GM12873 (cell line): ENCODE measurements around the gene CTNNB1.

ENCODE experiments used
- TF ChIP-seq, protein P1 (sequence below): IDR thresholded peaks from 2 replicates; pipeline ENCODE4 v1.5.1; 2012; ENCODE audit warnings: low read depth, mild to moderate bottlenecking, moderate library complexity, low read length, control low read depth; ENCODE audit not compliant: insufficient read depth; ENCODE audit errors: missing control alignments

CTNNB1 gene

DNA sequence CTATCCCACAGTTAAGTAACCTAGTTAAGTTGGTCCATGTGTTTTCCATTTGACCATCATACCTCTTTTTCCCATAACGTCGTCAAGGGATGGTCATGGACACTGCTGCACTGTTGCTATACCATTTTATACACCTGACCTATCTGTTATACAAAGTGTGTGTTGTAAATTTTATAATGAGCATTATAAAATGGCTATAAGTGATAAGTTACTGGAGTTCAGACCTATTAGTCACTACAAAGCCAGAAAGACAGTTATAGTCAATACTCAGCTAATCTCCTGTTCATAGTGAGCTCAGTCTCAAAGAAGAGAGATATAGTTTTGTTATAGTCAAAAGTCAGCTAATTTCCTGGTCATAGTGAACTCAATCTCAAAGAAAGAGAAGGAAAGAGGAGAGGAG lies 18.9 kb upstream of the CTNNB1 start:
- TF ChIP-seq, protein P1, sequence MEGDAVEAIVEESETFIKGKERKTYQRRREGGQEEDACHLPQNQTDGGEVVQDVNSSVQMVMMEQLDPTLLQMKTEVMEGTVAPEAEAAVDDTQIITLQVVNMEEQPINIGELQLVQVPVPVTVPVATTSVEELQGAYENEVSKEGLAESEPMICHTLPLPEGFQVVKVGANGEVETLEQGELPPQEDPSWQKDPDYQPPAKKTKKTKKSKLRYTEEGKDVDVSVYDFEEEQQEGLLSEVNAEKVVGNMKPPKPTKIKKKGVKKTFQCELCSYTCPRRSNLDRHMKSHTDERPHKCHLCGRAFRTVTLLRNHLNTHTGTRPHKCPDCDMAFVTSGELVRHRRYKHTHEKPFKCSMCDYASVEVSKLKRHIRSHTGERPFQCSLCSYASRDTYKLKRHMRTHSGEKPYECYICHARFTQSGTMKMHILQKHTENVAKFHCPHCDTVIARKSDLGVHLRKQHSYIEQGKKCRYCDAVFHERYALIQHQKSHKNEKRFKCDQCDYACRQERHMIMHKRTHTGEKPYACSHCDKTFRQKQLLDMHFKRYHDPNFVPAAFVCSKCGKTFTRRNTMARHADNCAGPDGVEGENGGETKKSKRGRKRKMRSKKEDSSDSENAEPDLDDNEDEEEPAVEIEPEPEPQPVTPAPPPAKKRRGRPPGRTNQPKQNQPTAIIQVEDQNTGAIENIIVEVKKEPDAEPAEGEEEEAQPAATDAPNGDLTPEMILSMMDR: no peak

DNA sequence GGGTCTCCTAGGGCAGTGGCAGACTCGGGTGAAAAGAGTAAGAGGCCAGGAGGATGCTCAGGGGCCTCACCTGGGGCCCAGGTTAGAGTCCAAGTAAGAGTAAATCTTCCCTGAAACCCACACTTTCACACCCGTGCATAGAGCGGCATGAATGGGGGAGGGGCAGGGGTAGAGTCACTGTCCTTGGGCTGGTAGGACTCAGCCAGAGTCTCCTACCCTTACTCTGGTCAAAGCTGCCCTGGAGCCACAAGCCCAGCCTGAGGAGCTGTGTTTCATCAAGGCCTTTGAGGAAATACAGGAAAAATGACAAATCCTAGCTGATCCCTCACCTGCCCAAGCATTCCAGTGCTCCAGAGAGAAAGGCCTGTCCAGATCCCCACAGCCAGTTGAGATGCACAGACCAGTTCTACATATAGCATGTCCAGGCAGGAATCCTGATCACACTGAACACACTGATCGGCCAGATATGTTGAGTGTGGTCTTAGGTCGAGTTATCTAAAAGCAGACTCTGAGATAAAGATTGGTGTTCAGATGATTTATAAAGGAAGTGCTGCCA lies 16.7 kb upstream of the CTNNB1 start:
- TF ChIP-seq, protein P1: no peak

DNA sequence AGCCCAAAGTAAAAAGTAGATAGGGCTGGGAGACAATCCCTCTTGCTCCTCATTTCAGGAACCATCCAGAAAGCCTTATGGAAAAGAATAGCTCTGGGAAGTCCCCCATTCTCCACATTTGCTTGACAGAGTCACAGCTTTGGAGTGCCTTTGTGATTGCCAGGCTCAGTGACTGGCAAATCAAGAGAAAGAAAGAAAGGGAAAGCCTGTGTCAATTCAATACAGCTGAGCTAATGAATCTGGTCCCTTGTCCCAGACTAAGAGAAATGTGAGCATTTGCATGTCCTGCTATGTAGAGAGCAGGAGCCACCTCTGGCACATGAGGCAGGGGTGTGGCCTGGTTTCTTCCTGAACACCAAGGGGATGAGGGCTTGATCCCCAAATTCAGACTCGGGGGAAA lies 14.9 kb upstream of the CTNNB1 start:
- TF ChIP-seq, protein P1: no peak

DNA sequence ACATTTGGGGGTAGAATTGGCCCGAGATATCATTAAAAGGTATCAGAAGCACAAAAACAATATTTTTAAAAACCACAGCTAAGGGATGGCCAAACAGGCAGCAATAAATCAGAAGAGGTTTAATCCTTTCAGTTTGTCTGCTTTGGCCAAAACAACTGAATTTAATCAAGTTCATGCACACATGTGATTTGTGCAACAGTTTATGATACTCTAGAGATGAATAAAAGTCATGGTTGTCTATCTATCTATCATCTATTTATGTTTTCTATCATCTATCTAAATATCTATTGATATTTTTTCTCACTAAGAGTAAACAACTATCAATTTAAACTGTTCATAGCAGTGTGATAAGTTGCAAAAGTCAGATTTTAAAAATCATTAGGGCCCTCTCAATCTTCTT lies 13.0 kb upstream of the CTNNB1 start:
- TF ChIP-seq, protein P1: no peak

DNA sequence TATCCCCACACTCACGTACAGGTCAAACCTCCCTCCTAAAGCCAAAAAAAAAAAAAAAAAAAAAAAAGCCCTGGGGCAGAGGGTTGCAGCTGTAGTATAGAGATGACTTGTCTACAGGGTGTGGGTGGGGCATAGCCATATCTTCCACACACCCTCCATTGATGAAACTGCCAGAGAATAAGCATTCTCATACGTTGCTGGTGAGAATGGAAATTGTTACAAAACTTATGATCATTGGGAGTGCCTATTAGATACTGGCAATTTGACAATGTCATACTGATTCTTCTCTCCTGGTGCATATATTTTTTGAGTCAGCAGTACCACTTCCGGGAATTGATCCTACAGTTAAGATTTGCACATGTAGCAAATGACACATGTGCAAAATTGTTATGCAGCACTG lies 11.0 kb upstream of the CTNNB1 start:
- TF ChIP-seq, protein P1: no peak

DNA sequence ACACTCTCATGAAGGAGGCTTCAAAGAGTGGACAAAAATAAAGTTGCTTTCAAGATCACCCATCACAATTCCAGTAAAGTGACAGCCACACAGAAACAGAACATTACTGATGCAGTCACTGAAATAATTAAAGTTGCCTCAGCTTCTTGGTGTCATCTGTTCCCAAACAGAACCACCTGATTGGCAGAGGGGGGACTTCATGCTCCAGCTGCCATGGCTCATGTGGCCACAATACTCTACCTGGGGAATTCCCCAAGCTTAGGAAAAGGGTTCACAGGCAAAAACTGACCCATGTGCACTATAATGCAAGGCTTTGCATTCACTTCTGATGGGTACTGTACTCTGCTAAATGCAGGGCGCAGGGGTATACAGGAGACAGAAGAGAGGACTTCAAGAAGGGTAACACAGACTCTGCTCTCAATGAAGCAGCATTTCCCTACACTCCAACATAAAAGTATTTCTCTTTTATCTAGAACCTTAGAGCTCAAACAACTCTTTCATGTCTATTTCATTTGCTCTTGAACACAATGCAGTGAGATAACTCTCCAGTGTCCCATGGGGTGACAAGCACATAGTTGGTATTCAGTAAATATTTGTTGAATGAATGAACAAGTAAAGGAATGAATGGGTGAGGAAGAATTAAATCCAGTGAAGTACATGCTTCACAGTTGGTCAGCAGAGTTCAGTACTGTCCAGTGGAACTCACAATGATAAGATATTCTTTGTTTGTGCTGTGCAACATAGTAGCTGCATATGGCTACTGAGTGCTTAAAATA lies 8.6 kb upstream of the CTNNB1 start:
- TF ChIP-seq, protein P1: no peak

DNA sequence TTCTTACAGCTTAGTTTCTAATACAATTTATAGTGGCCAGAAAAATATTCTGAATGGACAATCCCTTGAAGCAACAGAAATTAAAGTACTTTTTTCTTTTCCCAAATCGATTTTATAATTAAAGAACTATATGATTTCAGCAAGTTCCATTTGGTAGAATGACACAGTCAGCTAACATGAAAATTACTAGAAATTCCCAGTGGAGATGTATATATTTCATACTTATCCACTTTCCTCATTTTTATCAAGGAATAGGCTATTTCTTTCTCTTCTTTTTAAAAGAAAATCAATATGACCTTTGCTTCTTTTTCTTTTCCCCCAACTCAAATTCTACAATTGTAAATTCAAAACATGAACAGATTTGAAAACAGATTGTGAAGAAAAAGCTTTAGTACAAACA lies 6.4 kb upstream of the CTNNB1 start:
- TF ChIP-seq, protein P1: no peak
